Stimulated activated CD4-positive, alpha-beta T cell treated with anti-CD3 and anti-CD28 coated beads, Interleukin-4, amount 100 ng/mL, for 4 hours (primary cell): ENCODE measurements around the gene NSUN5.
"Not testable (repeated sequence)": the region's sequence is repeated elsewhere in the genome, so short reads cannot be mapped to it uniquely, and the experiment has no call there.

ENCODE experiments used
- DNase-seq, 2 experiments: peaks; one replicate each; pipeline ENCODE4 v3.0.0-alpha.2; 2020

NSUN5 gene

GRCh38 chr7:73325424-73325823 is 16.8 kb upstream of the NSUN5 start:
- DNase-seq, result not testable (repeated sequence)

DNA sequence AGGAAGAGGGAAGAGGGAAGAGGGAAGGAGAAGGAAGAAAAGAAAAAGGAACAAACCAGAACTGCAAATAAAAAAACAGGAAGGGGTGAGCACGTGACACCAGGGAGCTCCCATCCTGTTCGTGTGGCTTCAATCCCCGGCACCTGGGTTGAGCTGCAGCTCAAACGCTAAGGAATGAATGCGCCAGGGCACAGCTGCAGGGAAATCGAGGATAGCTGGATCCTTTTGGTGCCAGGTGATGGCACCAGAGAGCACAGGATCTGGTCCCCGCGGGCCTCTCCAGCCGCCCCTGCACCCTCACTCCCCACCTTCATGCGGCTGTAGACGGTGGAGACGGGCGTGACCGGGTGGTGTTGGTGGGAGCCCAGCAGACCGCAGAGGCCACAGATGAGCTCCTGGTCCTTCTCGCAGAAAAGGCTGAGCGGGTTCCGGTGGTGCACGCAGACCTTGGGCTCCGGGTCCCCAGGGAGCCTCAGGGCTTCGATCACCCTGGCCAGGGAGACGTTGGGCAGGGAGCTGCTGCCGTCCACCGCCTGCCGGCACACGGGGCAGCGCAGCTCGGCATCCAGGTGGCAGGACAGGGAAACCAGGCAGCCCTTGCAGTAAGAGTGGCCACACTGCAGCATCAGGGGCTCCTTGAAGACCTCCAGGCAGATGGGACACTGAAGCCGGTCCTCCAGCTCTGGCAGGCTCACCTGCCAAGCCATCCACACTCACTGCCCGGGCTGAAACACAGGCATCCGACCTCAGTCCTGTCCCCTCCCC is 15.6 kb upstream of the NSUN5 start:
- peak; percentile 33 to 50 for DNase-seq

GRCh38 chr7:73323434-73324080 is 14.9 kb upstream of the NSUN5 start:
- not testable (repeated sequence) for DNase-seq

GRCh38 chr7:73320009-73320408 is 11.4 kb upstream of the NSUN5 start:
- DNase-seq, result not testable (repeated sequence)

- not testable (repeated sequence) for DNase-seq
Observed at GRCh38 chr7:73319541-73319940, 10.9 kb upstream of the NSUN5 start.

DNA sequence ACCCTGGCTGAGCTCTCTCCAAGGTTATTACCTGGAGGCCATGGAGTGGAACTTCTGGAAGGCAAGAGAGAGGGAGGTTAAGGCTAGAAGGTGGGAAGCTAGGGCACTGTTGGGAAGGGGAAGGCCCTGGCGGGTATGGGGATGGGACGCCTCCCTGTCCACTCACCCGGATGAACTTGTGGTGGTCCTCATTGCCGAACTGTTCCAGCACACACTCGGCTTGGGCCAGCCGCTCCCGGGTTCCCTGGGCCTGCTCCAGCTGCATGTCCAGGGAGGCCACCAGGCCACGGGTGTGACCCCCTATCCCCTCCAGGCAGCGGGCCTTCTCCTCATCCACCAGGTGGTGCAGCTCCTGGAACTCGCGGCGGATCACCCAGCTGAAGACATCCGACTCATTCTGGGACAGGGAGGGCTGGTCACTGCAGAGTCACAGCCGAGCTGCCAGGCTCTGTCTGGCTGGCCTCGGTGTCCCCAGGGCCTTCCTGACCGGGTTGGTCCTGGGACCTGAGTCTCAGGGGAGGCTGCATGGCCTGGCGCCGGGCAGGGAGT is 10.1 kb upstream of the NSUN5 start:
- DNase-seq, result not testable (repeated sequence)

- no peak for DNase-seq
Observed at GRCh38 chr7:73316521-73316920, 7.9 kb upstream of the NSUN5 start.

GRCh38 chr7:73314271-73314670 is 5.6 kb upstream of the NSUN5 start:
- DNase-seq, result no peak

- DNase-seq, result no peak
Observed at GRCh38 chr7:73313521-73313906, 4.9 kb upstream of the NSUN5 start.

DNA sequence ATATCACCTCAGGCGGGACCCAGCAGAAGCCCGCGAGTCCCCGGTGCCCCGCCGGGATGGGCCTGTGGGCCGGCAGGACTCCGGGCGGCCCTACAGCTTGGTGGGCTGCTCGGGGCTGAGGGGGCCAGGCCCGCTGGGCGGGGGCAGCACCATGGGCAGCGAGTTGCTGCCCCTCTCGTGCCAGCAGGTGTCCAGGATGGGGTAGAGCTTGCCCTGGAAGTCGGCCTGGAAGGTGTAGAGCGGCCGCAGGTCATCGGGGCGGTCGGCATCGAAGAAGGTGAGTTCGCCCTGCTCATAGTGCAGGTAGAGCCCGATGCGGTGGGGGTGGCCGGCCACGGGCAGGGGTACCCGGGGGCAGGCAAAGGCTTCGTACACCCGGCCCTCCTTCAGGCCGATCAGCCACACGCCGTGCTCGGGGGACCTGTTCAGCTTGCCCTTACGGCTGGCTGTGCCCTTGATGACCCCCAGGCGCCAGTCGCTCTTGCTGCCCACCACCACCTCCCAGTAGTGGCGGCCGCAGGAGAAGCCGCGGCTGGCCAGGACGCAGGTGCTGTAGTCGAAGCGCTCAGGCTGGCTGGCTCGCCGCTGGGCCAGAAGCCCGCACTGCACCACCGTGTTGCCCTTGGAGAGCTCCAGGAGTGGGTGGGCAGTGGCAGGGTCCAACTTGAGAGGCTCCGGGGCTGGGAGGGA is 4.3 kb upstream of the NSUN5 start:
- no peak for DNase-seq

GRCh38 chr7:73311421-73311820 is 2.8 kb upstream of the NSUN5 start:
- DNase-seq, result not testable (repeated sequence)

GRCh38 chr7:73308074-73308664 is 457 bp downstream of the NSUN5 start:
- DNase-seq, result peak in 1 of 2 experiments; percentile 2

DNA sequence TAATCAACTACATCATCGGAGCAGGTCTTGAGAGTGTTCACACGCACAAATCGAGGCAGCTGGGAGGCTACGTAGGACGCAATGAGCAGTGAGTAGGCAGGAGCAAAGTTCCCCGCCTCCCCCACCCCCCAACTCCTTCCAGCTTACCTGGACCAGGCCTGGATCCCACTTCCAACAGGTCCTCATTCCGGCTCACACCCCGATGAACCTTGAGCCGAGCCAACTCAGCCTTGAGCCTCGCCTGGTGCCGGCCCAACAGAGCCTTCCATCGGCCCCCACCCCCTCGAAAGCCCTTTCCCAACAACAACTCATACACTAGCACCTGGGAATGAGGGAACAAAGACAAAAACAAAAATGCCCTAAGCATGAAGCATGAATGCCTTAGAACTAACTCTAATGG is 1.2 kb downstream of the NSUN5 start:
- DNase-seq, result no peak

GRCh38 chr7:73304612-73305387 is 3.8 kb downstream of the NSUN5 start:
- DNase-seq, result not testable (repeated sequence)

GRCh38 chr7:73304071-73304470 is 4.6 kb downstream of the NSUN5 start:
- no peak for DNase-seq

GRCh38 chr7:73303546-73303945 is 5.1 kb downstream of the NSUN5 start:
- DNase-seq, result no peak

DNA sequence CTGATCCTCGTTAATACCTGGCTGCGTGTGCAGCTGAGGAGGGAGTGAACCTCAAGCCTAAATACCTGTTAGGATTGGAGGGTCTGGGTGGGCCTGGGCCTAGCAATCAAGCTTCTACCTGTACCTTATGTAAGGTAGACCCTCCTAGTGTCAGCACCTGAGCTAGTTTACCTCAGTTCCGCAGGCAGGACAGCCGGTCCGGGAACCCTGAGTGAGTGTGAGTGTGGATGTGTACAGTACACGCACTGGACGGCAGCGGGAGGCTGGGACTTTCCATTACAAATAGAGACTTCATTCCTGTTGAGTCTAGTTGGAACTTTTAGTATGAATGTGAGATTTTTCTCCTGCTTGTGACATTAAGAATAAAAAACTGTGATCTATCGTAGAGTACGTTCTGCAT is 5.8 kb downstream of the NSUN5 start:
- DNase-seq, result not testable (repeated sequence)

DNA sequence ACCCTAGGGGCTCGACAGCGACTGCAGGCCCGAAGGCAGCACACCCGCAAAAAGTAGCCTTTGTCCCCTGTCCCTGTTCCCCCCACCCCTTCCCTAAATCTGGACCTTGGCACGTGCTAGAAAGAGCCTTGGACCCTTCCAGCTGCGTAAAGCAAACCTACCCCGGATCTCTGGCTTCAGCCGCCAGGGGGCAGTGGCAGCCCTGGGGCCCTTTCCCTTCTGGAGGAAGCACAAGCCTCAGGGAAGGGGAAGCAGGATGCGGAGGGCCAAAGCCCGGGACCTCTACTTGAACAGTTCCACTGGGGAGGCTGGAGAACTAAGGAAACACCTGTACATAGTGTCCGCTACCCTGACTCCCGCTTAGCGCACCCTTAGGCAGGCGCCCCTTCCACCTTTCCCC is 7.5 kb downstream of the NSUN5 start:
- not testable (repeated sequence) for DNase-seq

DNA sequence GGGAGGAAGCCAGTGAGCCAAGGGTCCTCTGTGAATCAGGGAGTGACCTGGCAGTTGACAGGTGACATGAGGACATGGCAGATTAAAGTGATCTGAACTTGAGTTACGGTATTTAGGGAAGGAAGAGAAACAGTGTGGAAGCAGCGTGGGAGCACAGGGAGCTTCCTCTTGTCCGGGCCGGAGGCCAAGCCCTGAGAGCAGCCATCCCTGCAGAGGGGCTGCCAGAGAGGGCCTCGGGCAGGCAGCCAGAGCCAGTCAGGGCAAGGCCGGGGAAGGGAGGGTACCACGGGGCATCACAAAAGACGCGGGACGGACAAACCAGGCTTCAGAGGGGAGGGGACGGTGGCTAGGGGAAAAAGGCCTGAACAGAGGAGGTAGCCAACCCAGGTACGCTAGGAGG is 8.8 kb downstream of the NSUN5 start:
- not testable (repeated sequence) for DNase-seq

- DNase-seq, result not testable (repeated sequence)
Observed at GRCh38 chr7:73297706-73298105, 10.9 kb downstream of the NSUN5 start.

DNA sequence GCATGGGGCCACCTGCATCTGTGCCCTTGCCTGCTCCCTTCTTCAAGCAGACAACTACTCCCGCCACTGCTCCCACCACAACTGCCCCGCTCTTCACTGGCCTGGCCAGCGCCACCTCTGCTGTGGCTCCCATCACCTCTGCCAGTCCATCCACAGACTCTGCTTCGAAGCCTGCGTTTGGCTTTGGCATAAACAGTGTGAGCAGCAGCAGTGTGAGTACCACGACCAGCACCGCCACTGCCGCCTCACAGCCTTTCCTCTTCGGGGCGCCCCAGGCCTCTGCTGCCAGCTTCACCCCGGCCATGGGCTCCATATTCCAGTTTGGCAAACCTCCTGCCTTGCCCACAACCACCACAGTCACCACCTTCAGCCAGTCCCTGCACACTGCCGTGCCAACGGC is 11.4 kb downstream of the NSUN5 start:
- not testable (repeated sequence) for DNase-seq

DNA sequence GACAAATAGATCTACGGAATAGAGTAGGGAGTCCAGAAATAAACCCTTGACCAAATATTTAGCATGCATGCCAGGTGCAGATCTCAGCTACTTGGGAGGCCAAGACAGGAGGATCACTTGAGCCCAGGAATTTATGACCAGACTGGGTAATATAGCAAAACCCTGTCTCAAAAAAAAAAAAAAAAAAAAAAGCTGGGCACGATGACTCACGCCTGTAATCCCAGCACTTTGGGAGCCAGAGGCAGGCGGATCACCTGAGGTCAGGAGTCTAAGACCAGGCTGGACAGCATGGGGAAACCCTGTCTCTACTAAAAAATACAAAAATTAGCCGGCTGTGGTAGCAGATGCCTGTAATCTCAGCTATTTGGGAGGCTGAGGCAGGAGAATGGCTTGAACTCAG is 31.4 kb downstream of the NSUN5 start:
- DNase-seq, result not testable (repeated sequence)
